VCaP (cell line): Measurements from ENCODE around the gene RAI1.
A peak's percentile ranks its signal among the peaks of the same experiment; 100 is the strongest.

Experiments used
- H3K27ac ChIP-seq: fragments of 450-650 bp; 2 replicates; pipeline ENCODE4 v1.5.1; 2017
- CTCF ChIP-seq: fragments of 450-650 bp; conservative IDR thresholded peaks from 2 replicates; pipeline ENCODE4 v1.5.1; 2017; ENCODE audit warnings: mild to moderate bottlenecking, moderate library complexity

Gene RAI1

GRCh38 chr17:17693253-17694168 lies 12.3 kb downstream of the RAI1 start:
- no peak for TF ChIP-seq CTCF

GRCh38 chr17:17694169-17695081 lies 13.2 kb downstream of the RAI1 start:
- H3K27ac ChIP-seq: peak overlapping the region; percentile 98
- TF ChIP-seq CTCF: no peak

More at GRCh38 chr17:17693253-17694168, 12.3 kb downstream of the RAI1 start:
- H3K27ac ChIP-seq: peak overlapping the region; percentile 98

- TF ChIP-seq CTCF: no peak
- peak overlapping the region; percentile 98 for H3K27ac ChIP-seq
Measured at GRCh38 chr17:17696085-17696484, 14.8 kb downstream of the RAI1 start.

- peak overlapping the region; percentile 98 for H3K27ac ChIP-seq
Measured at GRCh38 chr17:17696882-17697633, 15.8 kb downstream of the RAI1 start.

GRCh38 chr17:17698371-17698770 lies 17.1 kb downstream of the RAI1 start:
- TF ChIP-seq CTCF: no peak
- peak overlapping the region; percentile 98 for H3K27ac ChIP-seq

More at GRCh38 chr17:17696882-17697633, 15.8 kb downstream of the RAI1 start:
- no peak for TF ChIP-seq CTCF

- no peak for TF ChIP-seq CTCF
- peak overlapping the region; percentile 98 for H3K27ac ChIP-seq
Measured at GRCh38 chr17:17698869-17699351, 17.7 kb downstream of the RAI1 start.
